D721Med (cell line): ENCODE data around the gene AARS2.

ENCODE experiments used
- DNase-seq: peaks from one replicate; pipeline ENCODE4 v3.0.0; 2011; ENCODE audit warnings: low spot score; ENCODE audit not compliant: insufficient read length
- FAIRE-seq: peaks from 2 replicates; lab custom pipeline; 2011; peaks lifted over from hg19 to GRCh38; lab: Jason Lieb, UNC
- CTCF ChIP-seq: IDR thresholded peaks from 2 replicates; pipeline ENCODE4 v1.5.1; 2012; ENCODE audit warnings: mild to moderate bottlenecking, control low read depth; ENCODE audit not compliant: insufficient read depth; ENCODE audit errors: missing control alignments

The AARS2 gene

DNA sequence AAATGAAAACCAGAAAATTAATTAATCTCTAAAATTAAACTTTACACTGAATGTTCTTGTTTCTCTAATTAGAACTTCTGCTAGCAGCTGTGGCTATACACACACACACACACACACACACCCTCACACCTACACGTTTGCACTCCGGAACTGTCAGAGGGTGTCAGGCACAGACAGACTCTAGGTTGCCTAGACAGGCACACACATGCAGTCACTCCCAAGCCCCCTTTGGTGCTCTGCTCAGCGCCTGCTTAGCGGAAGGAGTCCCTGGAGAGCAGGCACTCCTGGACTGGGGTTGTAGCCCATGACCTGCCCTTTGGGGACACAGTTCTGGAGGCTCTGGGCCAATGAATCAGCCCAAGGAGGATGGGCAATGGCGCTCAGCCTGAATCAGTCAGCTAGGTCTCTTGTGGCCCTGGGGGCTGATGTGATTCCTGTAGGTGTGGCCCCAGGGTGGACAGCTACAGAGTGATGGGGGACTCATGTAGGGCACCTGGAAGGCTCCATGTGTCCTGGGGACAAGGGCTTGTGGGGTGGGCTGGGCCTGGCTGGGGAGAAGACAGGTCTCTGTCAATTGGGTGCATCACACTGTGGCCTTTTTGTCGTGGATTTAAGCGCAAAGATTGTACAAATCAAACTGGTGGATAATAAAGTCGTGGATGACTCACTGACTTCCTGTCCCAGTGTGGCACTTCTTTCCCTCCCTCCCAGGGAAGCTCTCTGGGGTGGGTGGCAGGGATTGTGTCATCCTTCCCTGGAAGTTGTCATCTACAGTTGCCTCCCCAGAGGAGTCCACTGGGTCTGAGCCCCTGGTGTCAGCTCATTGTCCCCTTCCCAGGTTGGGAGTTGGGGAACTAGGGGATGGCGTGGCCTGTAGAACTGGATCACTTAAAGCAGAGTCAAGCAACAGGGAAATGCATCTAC, 34.1 kb downstream of the AARS2 start:
- DNase-seq (no peak), FAIRE-seq (no peak)
- no peak for TF ChIP-seq CTCF

DNA sequence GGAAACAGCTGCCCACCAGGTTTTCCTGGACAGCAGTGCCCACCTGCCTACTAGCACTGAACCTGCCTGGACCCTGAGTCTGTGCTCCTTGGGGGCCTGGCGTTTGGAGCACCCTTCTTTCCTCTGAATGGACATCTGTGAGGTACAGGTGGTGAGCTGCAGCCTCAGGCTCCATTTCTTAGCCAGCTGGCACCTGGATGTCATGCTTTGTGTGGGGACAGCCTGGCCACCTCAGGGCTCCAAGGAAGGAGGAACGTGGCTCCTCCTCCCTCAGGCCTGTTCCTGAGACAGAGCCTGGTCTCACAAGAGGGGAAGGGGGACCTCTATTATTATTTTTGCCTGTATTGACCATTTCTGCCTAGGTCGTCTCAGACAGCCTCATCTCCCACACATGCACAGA, 34.8 kb downstream of the AARS2 start:
- DNase-seq (no peak), FAIRE-seq (no peak)
- TF ChIP-seq CTCF: no peak

DNA sequence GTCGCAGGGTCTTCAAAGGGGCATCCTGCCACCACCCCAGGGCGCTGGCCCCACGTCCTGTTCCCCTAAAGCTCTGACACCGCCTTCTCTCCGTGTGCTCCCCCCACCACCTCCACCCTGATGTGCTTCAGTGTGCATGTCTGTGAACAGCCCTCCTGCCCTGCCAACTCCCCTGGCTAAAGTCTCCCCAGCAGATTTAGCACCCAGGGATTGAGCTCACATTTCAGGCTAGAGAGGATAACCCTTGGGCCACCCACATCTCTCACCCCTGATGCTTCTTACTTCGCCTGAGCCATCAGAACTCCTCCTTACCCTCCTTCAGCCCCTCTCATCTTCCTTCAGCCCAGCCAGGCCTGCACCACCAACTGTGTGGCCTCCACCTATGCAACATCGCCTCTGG, 35.4 kb downstream of the AARS2 start:
- FAIRE-seq (no peak), DNase-seq (no peak)
- TF ChIP-seq CTCF: no peak

GRCh38 chr6:44276667-44277640, 36.2 kb downstream of the AARS2 start:
- TF ChIP-seq CTCF: no peak
- FAIRE-seq (no peak), DNase-seq (no peak)

DNA sequence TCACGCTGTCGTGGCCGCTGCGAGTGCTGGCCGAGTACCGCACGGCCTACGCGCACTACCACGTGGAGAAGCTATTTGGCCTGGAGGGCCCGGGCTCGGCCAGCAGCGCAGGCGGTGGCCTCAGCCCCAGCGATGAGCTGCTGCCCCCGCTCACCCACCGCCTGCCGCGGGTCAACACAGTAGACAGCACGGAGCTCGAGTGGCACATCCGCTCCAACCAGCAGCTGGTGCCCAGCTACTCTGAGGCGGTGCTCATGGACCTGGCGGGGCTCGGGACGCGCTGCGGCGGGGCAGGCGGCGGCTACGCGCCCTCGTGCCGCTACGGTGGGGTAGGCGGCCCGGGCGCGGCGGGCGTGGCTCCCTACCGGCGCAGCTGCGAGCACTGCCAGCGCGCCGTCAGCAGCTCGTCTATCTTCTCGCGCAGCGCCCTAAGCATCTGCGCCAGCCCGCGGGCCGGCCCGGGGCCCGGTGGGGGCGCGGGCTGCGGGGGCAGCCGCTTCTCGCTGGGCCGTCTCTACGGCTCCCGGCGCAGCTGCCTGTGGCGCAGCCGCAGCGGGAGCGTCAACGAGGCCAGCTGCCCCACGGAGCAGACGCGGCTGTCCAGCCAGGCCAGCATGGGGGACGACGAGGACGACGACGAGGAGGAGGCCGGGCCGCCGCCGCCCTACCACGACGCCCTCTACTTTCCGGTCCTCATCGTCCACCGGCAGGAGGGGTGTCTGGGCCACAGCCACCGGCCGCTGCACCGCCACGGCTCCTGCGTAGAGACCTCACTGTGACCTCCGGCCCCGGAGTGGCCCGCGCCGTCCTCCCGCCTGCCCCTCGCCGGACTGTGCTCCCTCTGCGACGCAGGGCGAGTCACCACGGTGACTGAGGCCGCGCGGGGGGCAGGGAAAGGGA, 37.1 kb downstream of the AARS2 start:
- FAIRE-seq: no peak
- no peak for TF ChIP-seq CTCF
- no peak for DNase-seq

DNA sequence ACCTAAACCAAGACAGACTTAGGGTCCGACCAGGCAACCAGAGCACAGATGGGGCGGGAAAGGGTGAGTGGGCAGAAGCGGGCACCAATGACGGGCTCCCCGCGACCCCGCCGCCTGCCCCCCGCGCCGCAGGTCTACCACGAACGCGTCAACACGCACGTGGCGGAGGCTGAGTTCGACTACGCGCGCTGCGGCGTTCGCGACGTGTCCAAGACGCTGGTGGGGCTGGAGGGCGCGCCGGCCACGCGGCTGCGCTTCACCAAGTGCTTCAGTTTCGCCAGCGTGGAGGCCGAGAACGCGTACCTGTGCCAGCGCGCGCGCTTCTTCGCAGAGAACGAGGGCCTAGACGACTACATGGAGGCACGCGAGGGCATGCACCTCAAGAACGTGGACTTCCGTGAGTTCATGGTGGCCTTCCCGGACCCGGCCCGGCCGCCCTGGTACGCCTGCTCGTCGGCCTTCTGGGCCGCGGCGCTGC, 37.8 kb downstream of the AARS2 start:
- no peak for TF ChIP-seq CTCF
- FAIRE-seq: no peak
- no peak for DNase-seq
